ENCODE data around the gene EML2. TPM values are rescaled to one million over a fixed set of nuclear protein-coding genes. Genes with fewer than 3 reads are reported as not detected.
"Not testable (repeated sequence)": the region's sequence is repeated elsewhere in the genome, so short reads cannot be mapped to it uniquely, and the experiment has no call there.

The EML2 gene
- total RNA-seq, 1 experiment from 2014 or later: 93.7 TPM

DNA sequence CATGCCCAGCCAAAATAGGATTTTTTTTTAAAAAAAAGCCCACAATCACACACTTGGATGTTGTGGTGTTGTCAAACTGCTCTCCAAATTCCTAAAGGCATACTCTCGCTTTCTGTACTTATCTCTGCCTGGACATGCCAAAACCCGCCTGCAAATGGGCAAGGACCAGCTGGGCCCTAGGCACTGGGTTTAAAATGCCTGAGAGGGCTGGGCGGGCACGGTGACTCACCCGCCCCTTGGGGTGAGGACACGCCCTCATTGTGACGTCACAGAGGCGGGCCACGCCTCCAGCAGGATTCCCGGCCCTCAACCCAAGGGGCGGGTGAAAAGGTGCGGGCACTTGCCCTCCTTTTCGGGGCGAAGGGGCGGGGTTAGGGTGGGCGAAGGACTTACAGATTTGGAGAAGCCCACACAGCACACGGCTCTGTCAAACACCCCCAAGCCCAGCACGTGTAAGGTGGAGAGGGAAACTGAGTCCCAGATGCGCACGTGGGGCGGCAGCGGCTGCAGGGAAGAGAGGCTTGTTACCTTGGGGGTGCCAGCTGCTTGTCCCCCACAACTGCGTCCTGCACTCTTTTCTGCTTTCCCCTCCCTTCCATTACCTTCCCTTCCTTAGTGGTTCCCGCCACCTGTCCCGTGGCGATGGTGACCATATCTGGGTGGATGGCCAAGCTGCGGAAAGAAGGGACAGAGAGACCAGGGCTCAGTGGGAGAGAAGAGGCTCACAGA is 6.6 kb downstream of the EML2 start:
- Mint-ChIP-seq H3K27ac (ENCODE audit: unreplicated experiment) (peak overlapping the region; percentile 70), H3K4me1 (ENCODE audit: low read depth, unreplicated experiment) (no peaks in the 10 kb centered on the region), H3K9me3 (ENCODE audit: low read depth, unreplicated experiment) (no peaks in the 10 kb centered on the region), H3K27me3 (ENCODE audit: unreplicated experiment) (no peaks in the 10 kb centered on the region), H3K36me3 (ENCODE audit: insufficient read depth, unreplicated experiment) (peaks cover 61% of the 10 kb centered on the region), H3K4me3 (ENCODE audit: low read depth, unreplicated experiment) (no peak overlapping the region)
- intact Hi-C loops (cut with micrococcal nuclease; ENCODE audit: unreplicated experiment): no loop called here
- BruUV-seq (replicated peaks): no TSS peak
- TF ChIP-seq, protein P1, sequence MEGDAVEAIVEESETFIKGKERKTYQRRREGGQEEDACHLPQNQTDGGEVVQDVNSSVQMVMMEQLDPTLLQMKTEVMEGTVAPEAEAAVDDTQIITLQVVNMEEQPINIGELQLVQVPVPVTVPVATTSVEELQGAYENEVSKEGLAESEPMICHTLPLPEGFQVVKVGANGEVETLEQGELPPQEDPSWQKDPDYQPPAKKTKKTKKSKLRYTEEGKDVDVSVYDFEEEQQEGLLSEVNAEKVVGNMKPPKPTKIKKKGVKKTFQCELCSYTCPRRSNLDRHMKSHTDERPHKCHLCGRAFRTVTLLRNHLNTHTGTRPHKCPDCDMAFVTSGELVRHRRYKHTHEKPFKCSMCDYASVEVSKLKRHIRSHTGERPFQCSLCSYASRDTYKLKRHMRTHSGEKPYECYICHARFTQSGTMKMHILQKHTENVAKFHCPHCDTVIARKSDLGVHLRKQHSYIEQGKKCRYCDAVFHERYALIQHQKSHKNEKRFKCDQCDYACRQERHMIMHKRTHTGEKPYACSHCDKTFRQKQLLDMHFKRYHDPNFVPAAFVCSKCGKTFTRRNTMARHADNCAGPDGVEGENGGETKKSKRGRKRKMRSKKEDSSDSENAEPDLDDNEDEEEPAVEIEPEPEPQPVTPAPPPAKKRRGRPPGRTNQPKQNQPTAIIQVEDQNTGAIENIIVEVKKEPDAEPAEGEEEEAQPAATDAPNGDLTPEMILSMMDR (IDR thresholded peaks at IDR 0.05; ENCODE audit: unreplicated experiment): no peak
- CTCF ChIA-PET: interaction anchor here (3.0 kb wide), 1 partner anchor 9 kb away, joined by 23 read pairs; no protein-coding TSS in a partner anchor
- DNase-seq: peak; percentile 90

DNA sequence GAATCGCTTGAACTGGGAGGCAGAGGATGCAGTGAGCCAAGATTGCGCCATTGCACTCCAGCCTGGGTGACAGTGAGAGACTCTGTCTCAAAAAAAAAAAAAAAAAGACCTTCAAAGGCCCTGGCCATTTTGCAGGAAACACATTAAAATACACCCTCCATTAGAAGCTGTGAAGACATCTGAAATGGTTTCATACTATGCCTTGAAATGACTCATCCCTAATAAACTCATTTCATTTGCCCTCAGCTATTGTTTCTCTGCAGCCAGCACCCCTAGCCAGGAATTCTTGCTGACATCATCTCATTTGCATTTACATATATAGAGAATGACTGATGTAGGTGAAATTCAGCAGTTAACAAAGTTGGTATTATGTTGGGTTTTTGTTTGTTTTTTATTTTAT is 8.7 kb downstream of the EML2 start:
- Mint-ChIP-seq H3K27ac (ENCODE audit: unreplicated experiment) (no peak overlapping the region), H3K9me3 (ENCODE audit: low read depth, unreplicated experiment) (no peaks in the 10 kb centered on the region), H3K4me3 (ENCODE audit: low read depth, unreplicated experiment) (no peak overlapping the region), H3K27me3 (ENCODE audit: unreplicated experiment) (no peaks in the 10 kb centered on the region), H3K4me1 (ENCODE audit: low read depth, unreplicated experiment) (no peaks in the 10 kb centered on the region), H3K36me3 (ENCODE audit: insufficient read depth, unreplicated experiment) (peaks cover 64% of the 10 kb centered on the region)
- TF ChIP-seq, protein P1 (IDR thresholded peaks at IDR 0.05; ENCODE audit: unreplicated experiment): no peak
- CTCF ChIA-PET: interaction anchor here (0.6 to 3.0 kb wide), 9 partner anchors 9 to 310 kb away, joined by 3 to 23 read pairs (median 4); partner anchors contain the start of genes EML2 and SIX5
- peak; percentile 36 for DNase-seq
- intact Hi-C loops (cut with micrococcal nuclease; ENCODE audit: unreplicated experiment): no loop called here
- BruUV-seq (replicated peaks): no TSS peak

DNA sequence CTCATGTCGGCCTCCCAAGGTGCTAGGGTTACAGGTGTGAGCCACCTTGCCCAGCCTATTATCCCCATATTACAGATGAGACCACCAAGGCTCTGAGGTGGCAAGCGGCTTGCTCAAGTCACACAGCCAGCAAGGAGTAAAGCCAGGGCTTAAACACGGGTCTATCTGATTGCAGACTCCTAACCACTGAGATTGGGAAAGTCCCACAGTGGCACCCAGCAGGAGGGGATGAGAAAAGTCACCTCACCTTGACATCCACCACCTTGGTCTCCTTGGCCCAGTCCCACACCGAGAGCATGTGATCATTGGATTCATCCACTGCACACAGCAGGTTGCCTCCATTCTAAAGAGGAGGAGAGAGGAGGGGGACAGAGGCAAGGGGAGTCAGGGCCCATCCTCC is 9.5 kb downstream of the EML2 start:
- no peak for DNase-seq
- no peak overlapping the region for H3K27ac Mint-ChIP-seq (ENCODE audit: unreplicated experiment)
- H3K4me3 Mint-ChIP-seq (ENCODE audit: low read depth, unreplicated experiment): no peak overlapping the region
- no peaks in the 10 kb centered on the region for H3K27me3 Mint-ChIP-seq (ENCODE audit: unreplicated experiment)
- CTCF ChIA-PET: no interaction called here
- H3K4me1 Mint-ChIP-seq (ENCODE audit: low read depth, unreplicated experiment): no peaks in the 10 kb centered on the region
- TF ChIP-seq, protein P1 (IDR thresholded peaks at IDR 0.05; ENCODE audit: unreplicated experiment): no peak
- no TSS peak for BruUV-seq (replicated peaks)
- H3K36me3 Mint-ChIP-seq (ENCODE audit: insufficient read depth, unreplicated experiment): peaks cover 70% of the 10 kb centered on the region
- H3K9me3 Mint-ChIP-seq (ENCODE audit: low read depth, unreplicated experiment): no peaks in the 10 kb centered on the region
- intact Hi-C loops (cut with micrococcal nuclease; ENCODE audit: unreplicated experiment): no loop called here

- DNase-seq; BruUV-seq (replicated peaks); intact Hi-C loops (cut with micrococcal nuclease; ENCODE audit: unreplicated experiment); H3K4me3 Mint-ChIP-seq (ENCODE audit: low read depth, unreplicated experiment); H3K9me3 Mint-ChIP-seq (ENCODE audit: low read depth, unreplicated experiment); CTCF ChIA-PET; H3K27me3 Mint-ChIP-seq (ENCODE audit: unreplicated experiment); H3K27ac Mint-ChIP-seq (ENCODE audit: unreplicated experiment); H3K4me1 Mint-ChIP-seq (ENCODE audit: low read depth, unreplicated experiment): not testable (repeated sequence)
- H3K36me3 Mint-ChIP-seq (ENCODE audit: insufficient read depth, unreplicated experiment): peaks cover 61% of the 10 kb centered on the region
These were observed 11.0 kb downstream of the EML2 start for GRCh38 chr19:45628219-45628618.

GRCh38 chr19:45623984-45624383 is 15.2 kb downstream of the EML2 start:
- peaks cover 67% of the 10 kb centered on the region for H3K36me3 Mint-ChIP-seq (ENCODE audit: insufficient read depth, unreplicated experiment)
- no TSS peak for BruUV-seq (replicated peaks)
- H3K27ac Mint-ChIP-seq (ENCODE audit: unreplicated experiment): no peak overlapping the region
- peaks cover 2% of the 10 kb centered on the region for H3K9me3 Mint-ChIP-seq (ENCODE audit: low read depth, unreplicated experiment)
- H3K4me1 Mint-ChIP-seq (ENCODE audit: low read depth, unreplicated experiment): no peaks in the 10 kb centered on the region
- H3K4me3 Mint-ChIP-seq (ENCODE audit: low read depth, unreplicated experiment): no peak overlapping the region
- CTCF ChIA-PET: interaction anchor here (0.6 kb wide), 2 partner anchors 8 to 9 kb away, joined by 3 to 4 read pairs; no protein-coding TSS in a partner anchor
- TF ChIP-seq, protein P1 (IDR thresholded peaks at IDR 0.05; ENCODE audit: unreplicated experiment): no peak
- intact Hi-C loops (cut with micrococcal nuclease; ENCODE audit: unreplicated experiment): no loop called here
- no peaks in the 10 kb centered on the region for H3K27me3 Mint-ChIP-seq (ENCODE audit: unreplicated experiment)
- no peak for DNase-seq

Measured in Calu3 (cell line).